NOMO-1 (cell line): ENCODE results near the gene POGLUT3.

ENCODE experiments used
- DNase-seq, 2 experiments: peaks; one replicate each; lab custom pipeline; 2025; ENCODE audit not compliant: unreplicated experiment in 2 of 2; lab: John Stamatoyannopoulos, UW

Gene POGLUT3, protein sequence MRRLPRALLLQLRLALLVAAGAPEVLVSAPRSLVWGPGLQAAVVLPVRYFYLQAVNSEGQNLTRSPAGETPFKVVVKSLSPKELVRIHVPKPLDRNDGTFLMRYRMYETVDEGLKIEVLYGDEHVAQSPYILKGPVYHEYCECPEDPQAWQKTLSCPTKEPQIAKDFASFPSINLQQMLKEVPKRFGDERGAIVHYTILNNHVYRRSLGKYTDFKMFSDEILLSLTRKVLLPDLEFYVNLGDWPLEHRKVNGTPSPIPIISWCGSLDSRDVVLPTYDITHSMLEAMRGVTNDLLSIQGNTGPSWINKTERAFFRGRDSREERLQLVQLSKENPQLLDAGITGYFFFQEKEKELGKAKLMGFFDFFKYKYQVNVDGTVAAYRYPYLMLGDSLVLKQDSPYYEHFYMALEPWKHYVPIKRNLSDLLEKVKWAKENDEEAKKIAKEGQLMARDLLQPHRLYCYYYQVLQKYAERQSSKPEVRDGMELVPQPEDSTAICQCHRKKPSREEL

DNA sequence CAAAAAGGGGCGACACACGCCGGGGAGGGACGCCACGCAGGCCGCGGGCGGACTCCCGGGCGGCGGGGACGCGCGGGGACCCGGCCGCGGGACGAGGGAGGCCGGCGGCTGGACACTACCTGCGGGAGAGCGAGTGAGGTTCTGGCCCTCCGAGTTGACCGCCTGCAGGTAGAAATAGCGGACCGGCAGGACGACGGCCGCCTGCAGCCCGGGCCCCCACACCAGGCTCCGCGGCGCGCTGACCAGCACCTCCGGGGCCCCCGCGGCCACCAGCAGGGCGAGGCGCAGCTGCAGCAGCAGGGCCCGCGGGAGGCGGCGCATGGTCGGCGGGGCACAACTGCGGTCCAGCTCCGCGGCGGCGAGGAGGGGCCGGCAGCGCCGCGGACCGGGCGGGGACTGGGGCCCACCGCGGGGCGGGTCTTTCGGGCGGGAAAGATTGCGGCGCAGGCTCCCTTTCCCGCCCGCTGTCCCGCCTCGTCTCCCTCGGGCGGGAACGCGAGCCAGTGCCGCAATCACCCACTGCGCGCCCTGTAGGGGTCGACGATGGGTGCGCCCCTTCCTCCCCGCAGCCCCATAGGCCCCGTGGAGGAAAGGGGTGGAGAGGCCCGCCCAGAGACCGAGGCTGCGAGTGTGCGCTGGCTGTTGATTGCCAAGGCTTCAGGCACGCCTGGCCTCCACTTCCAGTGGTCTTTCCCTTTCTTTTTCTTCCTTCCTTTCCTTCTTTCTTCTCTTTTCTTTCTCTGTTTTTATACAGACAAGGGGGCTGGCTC, at the start of gene POGLUT3:
TSS of gene POGLUT3 (minus strand) at position 339 of the 770 bp plus-strand sequence. CDS start at position 321, 18 bp downstream.
- DNase-seq = peak; percentile 39 to 60

DNA sequence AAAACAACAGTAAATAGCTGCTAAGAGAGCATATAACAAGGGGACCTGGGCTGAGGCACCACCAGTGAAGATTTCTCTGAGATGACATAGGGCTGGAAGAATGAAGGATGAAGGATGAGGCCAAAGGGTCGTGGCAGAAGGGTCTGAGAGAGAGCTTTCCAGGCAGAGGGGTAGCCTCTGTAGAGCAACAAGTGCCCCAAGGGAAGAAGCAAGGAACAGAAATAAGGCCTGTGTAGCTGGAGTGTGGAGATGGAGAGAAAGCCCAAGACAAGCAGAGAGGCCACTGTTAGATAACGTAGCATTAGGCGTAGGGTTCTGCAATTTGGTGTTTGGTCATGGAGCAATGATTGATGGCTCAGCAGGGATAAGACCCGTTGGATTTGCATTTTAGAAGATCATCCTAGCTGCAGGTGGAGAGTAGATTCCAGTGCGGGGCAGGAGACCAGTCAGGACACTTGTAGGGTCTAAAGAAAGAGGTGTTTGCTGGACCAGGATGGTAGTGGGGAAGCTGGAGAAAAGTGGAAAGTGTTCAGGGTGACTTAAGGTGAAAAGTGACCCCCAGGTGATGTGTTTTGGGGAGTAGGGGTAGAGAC, 47.8 kb upstream of the POGLUT3 start:
- DNase-seq = no peak

DNA sequence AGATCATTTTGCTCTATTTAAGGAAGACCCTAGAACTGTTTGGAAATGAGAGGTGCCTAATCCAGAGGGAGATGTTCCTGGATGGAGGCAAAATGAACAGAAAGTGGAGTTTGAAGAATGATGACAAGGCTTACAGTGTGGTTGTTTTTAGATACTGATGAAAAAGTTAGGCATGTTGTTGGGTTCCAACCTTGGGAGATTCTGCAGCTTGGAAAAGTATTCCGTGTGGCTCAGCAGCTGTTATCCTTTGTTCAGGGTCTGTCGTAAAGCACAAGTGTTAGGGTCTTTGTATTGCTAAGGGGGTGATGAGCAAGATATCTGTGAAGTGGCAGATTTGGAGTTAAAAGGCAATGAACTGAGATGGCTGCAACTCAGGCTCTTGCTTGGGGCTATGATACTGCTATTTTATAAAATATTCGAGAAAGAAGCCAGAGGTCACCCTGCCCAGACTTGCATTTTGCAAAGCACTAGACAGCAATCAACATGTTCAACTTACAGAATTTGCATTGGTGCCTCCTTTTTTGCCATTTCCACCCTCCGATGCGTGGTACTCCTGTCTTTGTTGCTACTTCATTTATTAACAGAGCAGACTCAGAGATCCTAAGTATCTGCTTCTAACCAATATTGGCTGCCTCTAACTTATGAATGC, 45.3 kb upstream of the POGLUT3 start:
- DNase-seq = no peak

DNA sequence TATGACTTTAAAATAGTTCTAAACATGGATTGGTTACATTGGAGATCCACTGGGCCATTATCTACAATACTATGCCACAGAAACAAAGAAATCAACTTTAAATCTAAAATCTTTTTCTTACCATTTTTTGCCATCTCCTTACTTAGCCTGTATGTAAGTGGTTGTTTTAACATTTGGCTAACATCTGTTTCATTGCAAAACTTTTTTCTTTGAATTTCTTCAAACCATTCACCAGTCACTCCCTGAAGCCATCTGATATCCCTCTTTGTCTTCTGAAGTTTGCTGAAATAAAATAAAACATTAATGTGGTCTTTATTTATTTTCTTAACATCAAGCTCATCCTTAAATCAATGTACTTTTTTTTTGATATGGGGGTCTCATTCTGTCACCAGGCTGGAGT, 43.3 kb upstream of the POGLUT3 start:
- DNase-seq = no peak

DNA sequence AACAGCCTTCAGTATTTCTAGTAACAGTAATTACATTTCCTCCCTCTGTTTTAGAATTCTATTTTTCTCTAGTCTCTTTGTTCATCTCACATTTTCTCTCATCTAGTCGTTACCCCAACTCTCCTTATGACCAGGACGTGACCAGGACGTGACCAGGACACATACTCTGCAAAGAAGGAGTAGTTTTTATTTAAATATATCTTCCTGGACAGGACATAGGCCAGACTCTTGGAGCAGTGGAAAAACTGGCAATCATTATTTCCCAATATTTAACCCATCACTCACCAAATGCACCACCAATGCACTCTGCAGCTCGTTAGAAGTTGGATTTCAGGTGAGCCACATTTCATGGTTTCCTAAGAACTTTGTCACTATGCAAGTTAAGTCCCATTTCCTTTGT, 40.3 kb upstream of the POGLUT3 start:
- DNase-seq = no peak

DNA sequence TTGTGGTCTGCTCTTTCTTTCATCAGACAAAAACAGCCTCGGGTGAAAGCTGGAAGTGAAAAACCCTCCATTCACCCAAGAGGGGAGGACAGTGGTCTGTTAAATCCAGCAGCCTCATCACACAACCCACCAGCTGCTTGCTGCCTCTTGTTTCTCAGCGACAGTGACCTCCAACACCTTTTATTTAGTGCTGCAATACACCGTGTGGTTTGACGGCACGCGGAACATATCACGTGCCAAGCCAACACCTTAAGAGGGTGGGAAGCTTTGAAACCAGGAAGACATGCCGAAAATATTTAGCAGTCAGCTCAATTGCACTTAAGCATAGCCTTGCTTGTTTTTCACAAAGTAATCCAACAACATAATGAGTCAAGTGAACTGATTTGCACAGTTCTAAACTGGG, 39.8 kb upstream of the POGLUT3 start:
- DNase-seq = peak in 1 of 2 experiments; percentile 18

DNA sequence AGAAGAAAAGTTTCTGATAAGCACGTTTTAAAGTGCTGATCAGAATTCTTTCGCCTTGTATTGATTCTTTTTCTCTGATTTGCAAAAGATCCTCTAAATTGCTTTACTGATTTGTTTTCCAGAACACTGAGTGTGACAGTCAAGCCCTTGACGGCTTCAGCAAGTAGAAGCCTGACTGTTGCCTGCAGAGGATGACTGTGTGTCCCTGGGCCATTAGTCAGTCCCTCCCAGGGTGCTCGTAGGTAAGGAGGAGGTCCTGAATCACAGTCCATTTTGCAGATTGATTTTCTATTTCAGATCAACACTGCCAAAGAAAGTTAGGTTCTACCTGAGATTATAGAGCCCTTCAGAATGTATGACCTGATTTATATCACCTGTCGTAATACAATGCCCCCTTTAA, 38.6 kb upstream of the POGLUT3 start:
- no peak for DNase-seq

DNA sequence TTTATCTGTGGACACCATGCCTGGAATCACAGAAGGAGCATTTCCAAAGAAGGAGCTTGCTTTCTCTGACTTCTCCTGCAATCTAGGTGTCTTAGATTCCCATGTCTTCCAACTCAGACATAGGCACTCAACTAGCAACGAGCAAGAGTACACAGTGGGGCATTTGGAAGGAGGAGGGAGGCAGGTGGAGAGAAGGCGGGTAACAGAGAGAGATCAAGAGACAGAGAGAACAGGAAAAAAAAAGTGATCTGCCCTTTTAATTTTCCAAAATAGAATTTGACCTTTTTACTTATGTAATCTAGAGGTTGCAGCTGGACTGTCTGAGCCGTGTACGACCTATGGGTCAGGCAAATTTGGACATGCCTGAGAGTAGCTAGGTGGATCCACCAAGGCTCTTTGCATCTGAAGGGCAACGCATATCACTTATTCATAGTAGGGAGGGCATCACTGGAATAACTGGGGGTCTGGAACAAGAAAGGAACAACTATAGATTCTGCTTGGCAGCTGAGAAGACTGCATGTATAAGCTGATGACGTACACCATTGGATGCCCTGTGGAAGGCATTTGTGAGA, 37.3 kb upstream of the POGLUT3 start:
- DNase-seq = no peak

DNA sequence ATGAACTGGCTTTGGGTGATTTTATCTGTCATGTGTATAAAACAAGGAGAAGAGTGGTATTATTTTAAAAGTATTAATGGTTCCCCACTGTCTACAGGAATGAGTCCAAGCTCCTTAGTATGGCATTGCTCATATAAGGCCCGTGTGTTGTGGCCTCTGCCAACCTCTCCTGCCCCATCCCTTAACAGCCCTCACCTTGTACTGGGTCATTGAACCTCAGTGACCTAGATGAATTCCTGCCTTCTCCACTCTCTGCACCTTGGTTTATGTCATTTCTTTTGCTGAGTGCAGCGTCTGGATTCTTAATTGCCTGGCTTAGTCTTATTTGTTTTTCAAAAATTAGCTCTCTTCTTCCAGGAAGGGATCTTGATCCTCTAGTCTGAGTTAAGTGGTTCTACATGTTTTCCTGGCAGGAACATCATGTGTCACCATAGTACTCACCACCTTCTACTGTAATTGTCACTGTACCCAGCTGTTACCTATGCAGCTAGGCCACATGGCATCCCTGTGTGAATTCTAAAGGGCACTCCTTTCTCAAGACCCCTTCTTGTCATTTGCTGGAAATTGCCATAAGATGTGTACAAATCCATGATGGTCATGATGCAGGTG, 36.2 kb upstream of the POGLUT3 start:
- no peak for DNase-seq

DNA sequence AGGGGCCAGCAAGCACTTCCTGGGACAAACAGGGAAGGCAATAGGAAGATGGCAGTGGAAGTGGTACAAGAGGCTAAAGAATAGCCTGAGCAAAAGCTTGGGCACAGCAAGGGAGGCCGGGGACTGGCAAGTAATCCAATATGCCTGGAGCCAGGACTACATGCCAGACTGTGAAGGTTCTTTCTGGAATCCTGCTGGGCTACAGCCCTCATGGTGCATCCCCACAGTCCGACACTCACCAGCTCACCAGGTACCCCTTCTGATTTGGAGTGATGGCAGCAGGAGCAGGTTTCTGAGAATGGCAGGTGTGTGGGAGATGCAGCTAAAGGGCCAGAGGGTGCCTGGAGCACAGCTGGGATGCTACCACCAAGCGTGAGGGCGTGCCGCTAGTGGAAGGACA, 32.2 kb upstream of the POGLUT3 start:
- no peak for DNase-seq

DNA sequence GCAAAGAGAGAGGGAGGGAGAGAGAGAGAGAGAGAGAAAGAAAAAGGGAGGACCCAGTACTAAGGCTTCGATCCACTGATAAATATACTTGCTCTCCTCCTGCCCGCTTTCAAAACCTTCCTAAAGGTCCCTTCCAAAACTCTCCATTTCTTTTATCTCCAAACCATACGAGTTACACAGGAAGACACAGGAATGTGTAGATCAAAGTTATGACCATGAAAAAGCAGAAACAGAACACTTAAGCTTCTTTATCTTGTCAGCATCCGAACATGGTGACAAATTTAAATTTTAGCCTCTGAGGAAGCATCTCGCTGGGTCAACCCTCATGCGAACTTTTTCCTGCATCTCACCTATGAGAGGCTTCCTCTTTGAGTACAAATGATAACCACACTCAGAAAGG, 29.2 kb upstream of the POGLUT3 start:
- no peak for DNase-seq

DNA sequence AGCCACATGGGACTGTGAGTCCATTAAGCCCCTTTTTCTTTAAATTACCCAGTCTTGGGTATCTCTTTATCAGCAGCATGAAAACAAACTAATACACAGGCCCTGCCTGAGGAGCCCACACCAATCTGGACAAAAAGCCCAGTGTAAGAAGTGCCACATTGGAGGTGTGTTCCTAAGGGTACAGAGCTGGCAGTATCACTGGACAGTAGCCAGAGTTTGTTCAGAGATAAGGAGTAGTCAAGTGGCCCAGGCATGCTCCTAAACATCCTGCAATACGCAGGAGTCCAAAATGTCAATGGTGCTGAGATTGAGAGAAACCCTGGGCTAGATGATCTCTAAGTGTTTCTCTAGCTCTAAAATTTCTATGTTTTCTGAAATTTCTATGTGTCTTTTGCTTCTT, 27.0 kb upstream of the POGLUT3 start:
- DNase-seq = no peak

DNA sequence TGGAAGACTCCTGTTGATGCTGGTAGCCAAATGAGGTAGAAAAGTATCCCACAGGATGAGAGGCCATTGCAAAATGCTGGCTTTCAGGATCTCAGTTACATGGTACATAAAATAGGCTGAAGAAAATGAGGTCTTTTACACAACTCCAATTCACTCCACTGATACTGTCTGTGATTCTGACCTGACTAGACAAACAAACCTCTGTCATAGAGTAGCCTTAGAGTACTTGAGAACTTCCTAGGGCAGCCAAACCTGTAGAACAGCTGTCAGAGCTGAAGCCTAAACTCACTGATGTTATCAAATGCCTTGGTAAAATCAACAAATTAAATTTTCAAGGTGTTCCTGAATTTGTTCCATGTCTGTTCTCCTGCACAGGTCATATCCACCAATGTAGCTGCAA, 26.2 kb upstream of the POGLUT3 start:
- no peak for DNase-seq

DNA sequence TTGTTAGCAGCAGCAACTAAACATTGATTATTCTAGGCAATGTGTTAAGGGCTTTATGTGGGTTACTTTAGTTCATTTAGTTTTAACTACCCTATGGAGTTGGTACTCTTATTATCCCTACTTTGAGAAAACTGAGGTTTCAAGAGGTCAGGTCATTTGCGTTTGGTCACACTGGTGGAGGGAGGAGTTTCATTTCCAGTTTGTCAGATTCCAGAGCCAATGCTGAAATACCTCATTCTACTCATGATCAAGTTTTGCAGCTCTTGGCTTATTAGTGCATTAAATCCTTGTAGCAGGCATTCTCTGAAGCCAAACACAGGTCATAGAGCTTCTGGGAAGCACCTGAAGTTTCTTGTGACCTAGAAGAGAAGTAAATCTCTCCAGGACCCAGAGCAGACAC, 24.1 kb upstream of the POGLUT3 start:
- DNase-seq = no peak

DNA sequence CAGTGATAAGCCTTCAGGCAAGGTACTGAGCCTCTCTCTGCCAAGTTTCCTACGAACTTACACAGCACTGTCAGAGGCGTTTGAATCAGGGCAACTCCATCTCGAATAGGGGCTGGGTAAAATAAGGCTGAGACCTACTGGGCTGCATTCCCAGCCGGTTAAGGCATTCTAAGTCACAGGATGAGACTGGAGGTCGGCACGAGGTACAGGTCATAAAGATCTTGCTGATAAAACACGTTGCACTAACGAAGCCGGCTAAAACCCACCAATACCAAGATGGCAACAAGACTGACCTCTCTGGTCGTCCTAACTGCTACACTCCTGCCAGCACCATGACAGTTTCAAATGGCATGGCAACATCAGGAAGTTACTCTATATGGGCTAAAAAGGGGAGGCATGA, 20.4 kb upstream of the POGLUT3 start:
- no peak for DNase-seq

DNA sequence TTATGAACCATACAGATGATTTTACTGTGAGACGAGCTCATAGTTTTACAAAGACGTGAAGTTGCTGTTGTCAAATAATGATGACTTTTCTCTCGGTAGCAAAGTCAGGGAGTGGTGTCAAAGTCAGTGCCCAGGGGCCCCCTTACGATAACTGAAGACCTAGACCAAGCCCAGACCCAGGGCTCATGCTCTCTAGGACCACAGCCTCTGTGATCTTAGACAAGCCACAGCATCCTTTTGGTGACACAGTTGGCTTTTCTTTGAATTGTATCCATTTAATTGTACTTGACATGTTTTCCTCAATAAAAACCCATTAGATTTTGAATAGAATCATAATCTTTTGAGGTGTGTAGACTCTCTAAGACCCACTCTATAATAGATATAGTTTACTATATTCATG, 17.9 kb upstream of the POGLUT3 start:
- no peak for DNase-seq

DNA sequence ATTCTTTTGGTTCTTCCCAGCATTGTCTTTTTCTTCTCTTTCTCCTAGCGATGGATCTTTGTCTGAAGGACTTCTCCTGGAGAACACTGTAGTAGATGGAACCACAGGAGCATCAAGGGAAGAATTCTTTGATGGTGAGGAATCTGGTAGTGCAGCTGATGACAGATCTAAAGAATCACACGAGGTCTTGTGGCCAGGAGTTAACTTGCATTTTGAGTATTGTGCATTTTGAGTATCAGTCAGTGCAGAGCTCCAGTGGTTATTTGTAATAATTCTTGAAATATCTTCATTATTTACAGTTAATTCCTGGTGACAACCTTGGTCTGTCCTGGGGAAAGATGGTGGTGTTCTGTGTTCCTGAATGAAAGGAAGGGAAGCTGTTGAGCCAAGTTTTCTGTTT, 14.5 kb upstream of the POGLUT3 start:
- no peak for DNase-seq

DNA sequence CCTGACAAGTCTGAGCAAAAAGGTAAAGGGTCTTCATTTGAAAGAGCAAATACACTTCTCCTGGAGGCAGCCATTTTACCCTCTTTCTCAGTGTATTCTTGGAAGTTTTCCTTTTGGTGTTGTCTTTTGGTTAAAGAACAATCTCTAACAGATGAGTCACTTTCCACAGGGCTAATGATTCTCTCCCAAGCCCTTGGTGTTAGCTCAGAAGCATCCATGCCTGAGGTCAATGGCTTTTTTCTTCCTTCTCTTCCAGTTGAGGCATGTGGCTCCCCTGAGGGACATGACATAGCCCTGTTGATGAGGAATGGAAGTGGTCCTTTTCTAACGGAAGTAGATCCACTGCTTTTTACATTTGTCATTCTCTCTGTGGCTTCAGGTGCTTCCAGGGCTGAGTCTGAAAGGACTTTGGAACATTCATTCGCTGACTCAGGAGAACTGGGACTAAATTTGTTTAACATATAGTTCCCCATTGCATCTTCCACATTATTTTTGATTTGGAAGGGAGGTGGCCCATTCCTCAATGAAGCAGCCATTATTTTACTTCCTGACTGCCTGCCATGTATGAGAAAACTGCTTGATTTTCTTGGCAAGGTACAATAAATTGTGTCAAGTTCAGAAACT, 13.8 kb upstream of the POGLUT3 start:
- no peak for DNase-seq

DNA sequence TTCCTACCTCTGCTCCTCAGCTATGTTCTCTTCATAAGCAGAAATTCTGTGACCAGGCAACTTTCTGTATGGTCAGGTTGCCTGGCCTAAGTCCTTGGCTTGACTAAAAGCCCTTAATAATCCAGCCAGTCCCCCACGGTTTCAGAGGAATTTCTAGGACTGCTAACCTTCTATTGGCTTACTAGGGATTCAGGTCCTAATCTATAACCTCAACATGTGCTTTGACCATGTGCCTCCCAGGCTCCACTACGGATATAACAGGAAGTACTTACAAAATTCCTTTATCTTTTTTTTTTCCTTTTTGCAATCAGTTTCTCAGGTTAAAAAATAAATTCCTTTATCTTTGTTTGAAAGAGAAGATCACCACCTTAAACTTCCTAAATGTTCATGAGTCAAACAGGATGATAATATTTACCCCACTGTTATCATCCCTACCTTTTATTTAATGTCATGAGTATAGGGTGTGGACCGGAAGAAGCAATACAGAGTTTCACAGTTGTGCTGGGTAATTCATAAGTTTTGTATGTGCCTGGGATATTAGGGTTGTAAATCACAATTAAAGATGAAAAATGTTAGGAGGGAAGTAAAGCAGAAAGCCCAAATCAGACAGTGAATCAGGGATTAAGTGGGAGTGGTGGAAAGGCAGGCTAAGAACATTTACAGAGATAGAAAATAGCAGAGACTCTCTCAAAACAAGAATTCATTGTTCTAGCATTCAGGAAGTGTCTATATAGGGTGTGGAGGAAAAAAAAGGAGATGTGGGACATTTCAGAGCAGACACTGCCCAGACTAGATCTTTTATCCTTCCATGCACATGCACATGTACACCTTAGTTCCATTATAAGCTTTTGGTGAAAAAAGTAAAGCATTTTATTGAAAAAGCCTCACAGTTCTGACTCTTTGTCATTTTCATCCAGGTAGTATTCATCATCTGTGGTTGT, 10.7 kb upstream of the POGLUT3 start:
- no peak for DNase-seq
